SK-N-SH treated with all-trans-retinoic acid at 6 μM for 48 hours (cell line): Measurements from ENCODE around the gene PEMT.

ENCODE experiments used
- ATAC-seq: fragments of 200-7000 bp; cut with Tn5 transposase; 3 replicates; pipeline ENCODE4 v1.9.1; 2020; ENCODE audit warnings: mild to moderate bottlenecking, moderate library complexity
- BACH2 ChIP-seq: fragments of 250-450 bp; sonication (Bioruptor Pico); IDR thresholded peaks from 2 replicates; pipeline ENCODE4 v1.9.0; 2021; ENCODE audit warnings: mild to moderate bottlenecking, borderline replicate concordance
- CSDC2 ChIP-seq: fragments of 250-450 bp; sonication (Bioruptor Pico); IDR thresholded peaks from 2 replicates; pipeline ENCODE4 v1.5.0; 2020; ENCODE audit warnings: mild to moderate bottlenecking, moderate library complexity
- ESRRG ChIP-seq: fragments of 250-450 bp; sonication (Bioruptor Pico); IDR thresholded peaks from 2 replicates; pipeline ENCODE4 v1.6.1; 2021; ENCODE audit warnings: mild to moderate bottlenecking
- GLIS3 ChIP-seq: fragments of 250-450 bp; sonication (Bioruptor Pico); IDR thresholded peaks from 2 replicates; pipeline ENCODE4 v1.5.0; 2020; ENCODE audit warnings: mild to moderate bottlenecking, moderate library complexity
- ISL1 ChIP-seq: fragments of 250-450 bp; sonication (Bioruptor Pico); IDR thresholded peaks from 2 replicates; pipeline ENCODE4 v2.1.2; 2022; ENCODE audit warnings: mild to moderate bottlenecking, moderate library complexity
- OSR1 ChIP-seq: fragments of 250-450 bp; sonication (Bioruptor Pico); IDR thresholded peaks from 2 replicates; pipeline ENCODE4 v1.8.0; 2022; ENCODE audit warnings: moderate library complexity, mild to moderate bottlenecking, inconsistent platforms
- PPARA ChIP-seq: fragments of 250-450 bp; sonication (Bioruptor Pico); IDR thresholded peaks from 2 replicates; pipeline ENCODE4 v1.5.0; 2020; ENCODE audit warnings: mild to moderate bottlenecking, borderline replicate concordance
- TCF4 ChIP-seq: fragments of 250-450 bp; sonication (Bioruptor Pico); IDR thresholded peaks from 2 replicates; pipeline ENCODE4 v1.8.0; 2021; ENCODE audit warnings: mild to moderate bottlenecking, moderate library complexity, borderline replicate concordance
- ZC3H10 ChIP-seq: fragments of 250-450 bp; sonication (Bioruptor Pico); IDR thresholded peaks from 2 replicates; pipeline ENCODE4 v1.5.1; 2021; ENCODE audit warnings: mild to moderate bottlenecking, moderate library complexity
- ZFP3 ChIP-seq: fragments of 250-450 bp; sonication (Bioruptor Pico); IDR thresholded peaks from 2 replicates; pipeline ENCODE4 v1.5.0; 2020; ENCODE audit warnings: mild to moderate bottlenecking, moderate library complexity
- ZNF565 ChIP-seq: fragments of 450-650 bp; formaldehyde crosslinking; conservative IDR thresholded peaks from 2 replicates; pipeline ENCODE4 v1.5.0; 2020; ENCODE audit warnings: low read depth, mild to moderate bottlenecking, moderate library complexity
- ZNF70 ChIP-seq: fragments of 450-650 bp; formaldehyde crosslinking; IDR thresholded peaks from 2 replicates; pipeline ENCODE4 v1.5.0; 2020; ENCODE audit warnings: mild to moderate bottlenecking, moderate library complexity
- ZNF8 ChIP-seq: fragments of 450-650 bp; formaldehyde crosslinking; IDR thresholded peaks from 2 replicates; pipeline ENCODE4 v1.5.0; 2020; ENCODE audit warnings: mild to moderate bottlenecking, moderate library complexity
- TF ChIP-seq, protein P1 (sequence below): fragments of 250-450 bp; sonication (Bioruptor Pico); IDR thresholded peaks from 2 replicates; pipeline ENCODE4 v1.8.0; 2021; ENCODE audit warnings: low read depth, mild to moderate bottlenecking, moderate library complexity, borderline replicate concordance
- TF ChIP-seq, protein P2 (sequence below): fragments of 250-450 bp; sonication (Bioruptor Pico); IDR thresholded peaks from 2 replicates; pipeline ENCODE4 v1.5.0; 2020; ENCODE audit warnings: mild to moderate bottlenecking, moderate library complexity
- TF ChIP-seq, protein P3 (sequence below): fragments of 250-450 bp; sonication (Bioruptor Pico); IDR thresholded peaks from 2 replicates; pipeline ENCODE4 v1.8.0; 2020; ENCODE audit warnings: mild to moderate bottlenecking, moderate library complexity, borderline replicate concordance
- TF ChIP-seq, protein P4 (sequence below): fragments of 250-450 bp; sonication (Bioruptor Pico); IDR thresholded peaks from 2 replicates; pipeline ENCODE4 v1.5.1; 2021; ENCODE audit warnings: mild to moderate bottlenecking, moderate library complexity

The PEMT gene

DNA sequence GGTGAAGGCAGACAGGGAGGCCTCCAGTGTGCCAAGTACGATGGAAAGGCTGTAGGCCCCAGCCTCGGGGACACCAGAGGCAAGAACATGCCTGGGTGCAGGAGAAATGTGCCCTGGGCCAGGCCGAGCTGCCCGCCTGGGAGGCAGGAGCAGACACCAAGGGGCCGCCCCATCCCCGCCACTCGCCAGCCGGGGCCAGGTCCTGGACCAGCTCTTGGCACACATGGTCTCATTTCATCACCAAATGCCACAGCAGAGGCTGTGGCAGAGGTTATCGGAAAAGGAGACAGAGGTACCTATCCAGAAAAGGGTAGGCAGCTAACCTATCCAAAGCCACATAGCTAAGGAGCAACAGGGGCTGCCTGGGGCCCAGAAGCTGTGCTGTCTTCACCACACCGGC, 31.3 kb downstream of the PEMT start:
- ATAC-seq, result no peak
- TF ChIP-seq, protein P1, sequence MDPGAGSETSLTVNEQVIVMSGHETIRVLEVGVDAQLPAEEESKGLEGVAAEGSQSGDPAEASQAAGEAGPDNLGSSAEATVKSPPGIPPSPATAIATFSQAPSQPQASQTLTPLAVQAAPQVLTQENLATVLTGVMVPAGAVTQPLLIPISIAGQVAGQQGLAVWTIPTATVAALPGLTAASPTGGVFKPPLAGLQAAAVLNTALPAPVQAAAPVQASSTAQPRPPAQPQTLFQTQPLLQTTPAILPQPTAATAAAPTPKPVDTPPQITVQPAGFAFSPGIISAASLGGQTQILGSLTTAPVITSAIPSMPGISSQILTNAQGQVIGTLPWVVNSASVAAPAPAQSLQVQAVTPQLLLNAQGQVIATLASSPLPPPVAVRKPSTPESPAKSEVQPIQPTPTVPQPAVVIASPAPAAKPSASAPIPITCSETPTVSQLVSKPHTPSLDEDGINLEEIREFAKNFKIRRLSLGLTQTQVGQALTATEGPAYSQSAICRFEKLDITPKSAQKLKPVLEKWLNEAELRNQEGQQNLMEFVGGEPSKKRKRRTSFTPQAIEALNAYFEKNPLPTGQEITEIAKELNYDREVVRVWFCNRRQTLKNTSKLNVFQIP (CRISPR knock-in tag), result no peak
- TF ChIP-seq, protein P2, sequence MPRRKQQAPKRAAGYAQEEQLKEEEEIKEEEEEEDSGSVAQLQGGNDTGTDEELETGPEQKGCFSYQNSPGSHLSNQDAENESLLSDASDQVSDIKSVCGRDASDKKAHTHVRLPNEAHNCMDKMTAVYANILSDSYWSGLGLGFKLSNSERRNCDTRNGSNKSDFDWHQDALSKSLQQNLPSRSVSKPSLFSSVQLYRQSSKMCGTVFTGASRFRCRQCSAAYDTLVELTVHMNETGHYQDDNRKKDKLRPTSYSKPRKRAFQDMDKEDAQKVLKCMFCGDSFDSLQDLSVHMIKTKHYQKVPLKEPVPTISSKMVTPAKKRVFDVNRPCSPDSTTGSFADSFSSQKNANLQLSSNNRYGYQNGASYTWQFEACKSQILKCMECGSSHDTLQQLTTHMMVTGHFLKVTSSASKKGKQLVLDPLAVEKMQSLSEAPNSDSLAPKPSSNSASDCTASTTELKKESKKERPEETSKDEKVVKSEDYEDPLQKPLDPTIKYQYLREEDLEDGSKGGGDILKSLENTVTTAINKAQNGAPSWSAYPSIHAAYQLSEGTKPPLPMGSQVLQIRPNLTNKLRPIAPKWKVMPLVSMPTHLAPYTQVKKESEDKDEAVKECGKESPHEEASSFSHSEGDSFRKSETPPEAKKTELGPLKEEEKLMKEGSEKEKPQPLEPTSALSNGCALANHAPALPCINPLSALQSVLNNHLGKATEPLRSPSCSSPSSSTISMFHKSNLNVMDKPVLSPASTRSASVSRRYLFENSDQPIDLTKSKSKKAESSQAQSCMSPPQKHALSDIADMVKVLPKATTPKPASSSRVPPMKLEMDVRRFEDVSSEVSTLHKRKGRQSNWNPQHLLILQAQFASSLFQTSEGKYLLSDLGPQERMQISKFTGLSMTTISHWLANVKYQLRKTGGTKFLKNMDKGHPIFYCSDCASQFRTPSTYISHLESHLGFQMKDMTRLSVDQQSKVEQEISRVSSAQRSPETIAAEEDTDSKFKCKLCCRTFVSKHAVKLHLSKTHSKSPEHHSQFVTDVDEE (CRISPR knock-in tag), result no peak
- TF ChIP-seq ZNF70, result no peak
- TF ChIP-seq ZFP3 (CRISPR knock-in tag), result no peak
- TF ChIP-seq ISL1 (CRISPR knock-in tag), result no peak
- no peak for TF ChIP-seq OSR1 (CRISPR knock-in tag)

DNA sequence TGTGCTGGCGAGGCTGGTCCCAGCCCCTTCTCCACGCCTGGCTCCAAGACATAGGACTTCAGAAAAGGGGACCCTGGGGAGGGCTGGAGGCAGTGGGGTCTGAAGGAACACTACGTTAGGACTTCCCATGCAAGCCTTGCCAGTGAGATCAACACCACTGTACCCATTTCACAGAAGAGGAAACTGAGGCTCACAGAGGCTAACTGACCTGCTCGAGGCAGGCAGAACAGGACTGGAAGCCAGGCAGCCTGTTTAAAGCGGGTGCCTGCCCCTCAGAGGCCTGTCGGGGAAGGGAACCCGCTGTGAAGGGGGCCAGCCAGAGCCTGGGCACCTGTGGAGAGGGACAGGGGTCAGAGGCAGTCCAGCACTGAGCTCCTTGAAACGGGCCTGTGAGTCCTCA, 32.3 kb downstream of the PEMT start:
- TF ChIP-seq, protein P3, sequence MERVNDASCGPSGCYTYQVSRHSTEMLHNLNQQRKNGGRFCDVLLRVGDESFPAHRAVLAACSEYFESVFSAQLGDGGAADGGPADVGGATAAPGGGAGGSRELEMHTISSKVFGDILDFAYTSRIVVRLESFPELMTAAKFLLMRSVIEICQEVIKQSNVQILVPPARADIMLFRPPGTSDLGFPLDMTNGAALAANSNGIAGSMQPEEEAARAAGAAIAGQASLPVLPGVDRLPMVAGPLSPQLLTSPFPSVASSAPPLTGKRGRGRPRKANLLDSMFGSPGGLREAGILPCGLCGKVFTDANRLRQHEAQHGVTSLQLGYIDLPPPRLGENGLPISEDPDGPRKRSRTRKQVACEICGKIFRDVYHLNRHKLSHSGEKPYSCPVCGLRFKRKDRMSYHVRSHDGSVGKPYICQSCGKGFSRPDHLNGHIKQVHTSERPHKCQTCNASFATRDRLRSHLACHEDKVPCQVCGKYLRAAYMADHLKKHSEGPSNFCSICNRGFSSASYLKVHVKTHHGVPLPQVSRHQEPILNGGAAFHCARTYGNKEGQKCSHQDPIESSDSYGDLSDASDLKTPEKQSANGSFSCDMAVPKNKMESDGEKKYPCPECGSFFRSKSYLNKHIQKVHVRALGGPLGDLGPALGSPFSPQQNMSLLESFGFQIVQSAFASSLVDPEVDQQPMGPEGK (CRISPR knock-in tag), result no peak
- TF ChIP-seq GLIS3 (CRISPR knock-in tag) (no peak), PPARA (no peak), ZC3H10 (CRISPR knock-in tag) (no peak), TCF4 (no peak), CSDC2 (CRISPR knock-in tag) (no peak), ZNF70 (no peak)
- ATAC-seq, result no peak

- no peak for ATAC-seq
- TF ChIP-seq ZNF8 (CRISPR knock-in tag) (no peak), TCF4 (no peak), ESRRG (CRISPR knock-in tag) (no peak), CSDC2 (CRISPR knock-in tag) (no peak), BACH2 (no peak), ZFP3 (CRISPR knock-in tag) (no peak), ZNF565 (CRISPR knock-in tag) (no peak)
- TF ChIP-seq, protein P3 (CRISPR knock-in tag), result no peak
- TF ChIP-seq, protein P2 (CRISPR knock-in tag), result no peak
- TF ChIP-seq, protein P4, sequence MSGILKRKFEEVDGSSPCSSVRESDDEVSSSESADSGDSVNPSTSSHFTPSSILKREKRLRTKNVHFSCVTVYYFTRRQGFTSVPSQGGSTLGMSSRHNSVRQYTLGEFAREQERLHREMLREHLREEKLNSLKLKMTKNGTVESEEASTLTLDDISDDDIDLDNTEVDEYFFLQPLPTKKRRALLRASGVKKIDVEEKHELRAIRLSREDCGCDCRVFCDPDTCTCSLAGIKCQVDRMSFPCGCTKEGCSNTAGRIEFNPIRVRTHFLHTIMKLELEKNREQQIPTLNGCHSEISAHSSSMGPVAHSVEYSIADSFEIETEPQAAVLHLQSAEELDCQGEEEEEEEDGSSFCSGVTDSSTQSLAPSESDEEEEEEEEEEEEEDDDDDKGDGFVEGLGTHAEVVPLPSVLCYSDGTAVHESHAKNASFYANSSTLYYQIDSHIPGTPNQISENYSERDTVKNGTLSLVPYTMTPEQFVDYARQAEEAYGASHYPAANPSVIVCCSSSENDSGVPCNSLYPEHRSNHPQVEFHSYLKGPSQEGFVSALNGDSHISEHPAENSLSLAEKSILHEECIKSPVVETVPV (CRISPR knock-in tag), result no peak
Measured at GRCh38 chr17:17558431-17558830, 33.1 kb downstream of the PEMT start.
